Adrenal gland (tissue), 5 donors: ENCODE results near the gene PLEKHA6.

Experiments
- POLR2A ChIP-seq, 2 donors: fragments of 450-650 bp; IDR thresholded peaks; one replicate each; pipeline ENCODE4 v1.6.1; 2017; ENCODE audit warnings: antibody characterized with exemption in 2 of 2, mild to moderate bottlenecking in 2 of 2, moderate library complexity in 1 of 2
- TF ChIP-seq, protein P1 (sequence below), 6 experiments: fragments of 450-650 bp in 4 of 6; fragments of 200-600 bp in 2 of 6; sonication (generic) in 1 of 6; IDR thresholded peaks; 1 replicate in 5 of 6; 2 replicates in 1 of 6; pipeline versions ENCODE4 v1.5.1 to v1.8.0; 2016 to 2021; ENCODE audit warnings: antibody characterized with exemption in 6 of 6, mild to moderate bottlenecking in 2 of 6, moderate library complexity in 1 of 6
- donor health status: DM: no; HTN: no; CAD: no.

- TF ChIP-seq, protein P1, sequence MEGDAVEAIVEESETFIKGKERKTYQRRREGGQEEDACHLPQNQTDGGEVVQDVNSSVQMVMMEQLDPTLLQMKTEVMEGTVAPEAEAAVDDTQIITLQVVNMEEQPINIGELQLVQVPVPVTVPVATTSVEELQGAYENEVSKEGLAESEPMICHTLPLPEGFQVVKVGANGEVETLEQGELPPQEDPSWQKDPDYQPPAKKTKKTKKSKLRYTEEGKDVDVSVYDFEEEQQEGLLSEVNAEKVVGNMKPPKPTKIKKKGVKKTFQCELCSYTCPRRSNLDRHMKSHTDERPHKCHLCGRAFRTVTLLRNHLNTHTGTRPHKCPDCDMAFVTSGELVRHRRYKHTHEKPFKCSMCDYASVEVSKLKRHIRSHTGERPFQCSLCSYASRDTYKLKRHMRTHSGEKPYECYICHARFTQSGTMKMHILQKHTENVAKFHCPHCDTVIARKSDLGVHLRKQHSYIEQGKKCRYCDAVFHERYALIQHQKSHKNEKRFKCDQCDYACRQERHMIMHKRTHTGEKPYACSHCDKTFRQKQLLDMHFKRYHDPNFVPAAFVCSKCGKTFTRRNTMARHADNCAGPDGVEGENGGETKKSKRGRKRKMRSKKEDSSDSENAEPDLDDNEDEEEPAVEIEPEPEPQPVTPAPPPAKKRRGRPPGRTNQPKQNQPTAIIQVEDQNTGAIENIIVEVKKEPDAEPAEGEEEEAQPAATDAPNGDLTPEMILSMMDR (IDR thresholded peaks at IDR 0.05): no peak
- TF ChIP-seq POLR2A (IDR thresholded peaks at IDR 0.05): no peak
Measured at GRCh38 chr1:204203206-204203767, 156.4 kb downstream of the PLEKHA6 start.
